SU-DHL-6 (cell line): ENCODE data around the gene DKC1.
A peak's percentile ranks its signal among the peaks of the same experiment; 100 is the strongest.

Experiments used
- H2AFZ ChIP-seq: fragments of 200-600 bp; sonication (generic); 2 replicates; pipeline ENCODE4 v1.6.1; 2014; ENCODE audit warnings: low read depth, mild to moderate bottlenecking, moderate library complexity, mixed read lengths, antibody characterized with exemption, low read length; ENCODE audit not compliant: severe bottlenecking
- H3F3A ChIP-seq: fragments of 200-600 bp; shearing (Covaris generic); 2 replicates; pipeline ENCODE4 v1.6.0; 2016; ENCODE audit warnings: antibody characterized with exemption, mild to moderate bottlenecking; ENCODE audit not compliant: insufficient read depth
- H3K27ac ChIP-seq: fragments of 200-600 bp; sonication (generic); 2 replicates; pipeline ENCODE4 v1.5.1; 2016; ENCODE audit warnings: low read depth, mild to moderate bottlenecking, low read length, moderate library complexity, mixed read lengths
- H3K27me3 ChIP-seq: fragments of 200-600 bp; sonication (generic), shearing (Covaris generic); 2 replicates; pipeline ENCODE4 v1.6.0; 2014; ENCODE audit warnings: mild to moderate bottlenecking, low read length
- H3K36me3 ChIP-seq: fragments of 200-600 bp; sonication (generic); 2 replicates; pipeline ENCODE4 v1.6.1; 2014; ENCODE audit warnings: mild to moderate bottlenecking, low read length, mixed read lengths
- H3K4me2 ChIP-seq: fragments of 300-600, 200-600 bp; shearing (Covaris generic), sonication (generic); 2 replicates; pipeline ENCODE4 v1.6.0; 2014; ENCODE audit warnings: low read length, low read depth, mild to moderate bottlenecking; ENCODE audit not compliant: poor library complexity, severe bottlenecking
- H3K4me3 ChIP-seq: fragments of 200-600 bp; sonication (generic); 2 replicates; pipeline ENCODE4 v1.5.1; 2014; ENCODE audit warnings: antibody characterized with exemption, low read length, mild to moderate bottlenecking, mixed read lengths; ENCODE audit not compliant: insufficient read depth, poor library complexity, severe bottlenecking
- H3K79me2 ChIP-seq: fragments of 200-600 bp; sonication (generic); 2 replicates; pipeline ENCODE4 v1.6.1; 2014; ENCODE audit warnings: mild to moderate bottlenecking, low read length, moderate library complexity; ENCODE audit not compliant: insufficient read depth
- H3K9ac ChIP-seq: fragments of 200-600 bp; sonication (generic); 2 replicates; pipeline ENCODE4 v1.7.0; 2014; ENCODE audit warnings: mild to moderate bottlenecking, low read length
- H3K9me2 ChIP-seq: fragments of 200-600 bp; sonication (generic); replicated peaks from 2 replicates; pipeline ENCODE4 v1.6.1; 2014; ENCODE audit warnings: low read length; ENCODE audit not compliant: insufficient read depth
- H3K9me3 ChIP-seq: fragments of 200-600 bp; sonication (generic); 2 replicates; pipeline ENCODE4 v1.6.1; 2014; ENCODE audit warnings: low read length, mixed read lengths; ENCODE audit not compliant: insufficient read depth
- H4K20me1 ChIP-seq: fragments of 200-600 bp; sonication (generic); 2 replicates; pipeline ENCODE4 v1.6.1; 2014; ENCODE audit warnings: low read depth, mild to moderate bottlenecking, antibody characterized with exemption, low read length, moderate library complexity, mixed read lengths
- EZH2phosphoT487 ChIP-seq: fragments of 200-600 bp; sonication (generic), shearing (Covaris generic); conservative IDR thresholded peaks from 2 replicates; pipeline ENCODE4 v1.6.1; 2018; ENCODE audit warnings: mild to moderate bottlenecking, antibody characterized with exemption, low read length, moderate library complexity, mixed read lengths
- TF ChIP-seq, protein P1 (sequence below): fragments of 200-600 bp; sonication (generic); IDR thresholded peaks from one replicate; pipeline ENCODE4 v1.5.1; 2017; ENCODE audit warnings: antibody characterized with exemption, mild to moderate bottlenecking, low read length, moderate library complexity; ENCODE audit not compliant: insufficient read depth, poor library complexity, severe bottlenecking

Gene DKC1

DNA sequence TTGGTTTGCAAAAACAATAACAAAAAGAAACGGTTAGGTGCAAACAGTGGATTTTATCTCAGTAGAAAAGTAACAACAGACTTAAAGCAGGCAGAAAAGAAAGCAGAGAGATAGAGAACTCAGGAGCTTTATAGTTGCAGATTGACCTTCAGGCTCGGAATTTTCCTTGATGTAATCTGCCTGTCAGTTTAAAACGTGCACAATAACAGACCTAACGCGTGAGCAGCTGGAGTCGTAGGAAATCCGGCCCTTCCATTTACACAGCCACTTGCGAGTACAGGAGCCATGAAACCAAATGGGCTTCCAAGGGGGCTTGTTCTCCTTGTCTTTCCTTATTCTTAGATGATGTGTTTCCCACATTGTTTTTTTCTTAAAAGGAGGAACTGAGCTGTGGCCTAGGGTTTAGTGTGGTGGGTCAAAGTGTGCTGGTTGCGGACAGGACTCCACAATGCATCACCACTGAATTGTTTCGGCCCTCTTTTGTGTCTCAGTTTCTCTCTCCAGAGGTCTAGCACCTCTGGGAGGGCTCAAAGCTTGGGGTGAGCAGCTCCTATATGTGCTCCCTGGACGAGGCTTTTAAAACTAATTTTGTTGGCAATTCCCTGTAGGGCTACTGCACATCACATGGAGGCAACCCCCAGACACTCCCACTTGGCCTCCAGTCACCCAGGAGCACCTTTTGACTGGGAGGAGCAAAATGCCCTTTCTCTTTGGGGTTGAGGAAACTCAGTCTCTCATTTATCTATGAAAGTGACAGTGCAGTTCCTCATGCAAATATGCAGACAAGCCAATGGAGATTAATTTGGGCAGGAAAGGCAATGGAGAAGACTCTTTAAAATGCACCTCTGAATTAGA lies 56.5 kb downstream of the DKC1 start:
- Histone ChIP-seq H3K4me2 (peak overlapping the region; percentile 33), H3K4me3 (no peak overlapping the region), H3F3A (no peaks in the 10 kb centered on the region), H4K20me1 (no peaks in the 10 kb centered on the region), H3K9ac (no peak overlapping the region; the same call in 1 of the 2 replicates), H3K79me2 (no peaks in the 10 kb centered on the region), H3K9me3 (no peaks in the 10 kb centered on the region), H3K36me3 (no peaks in the 10 kb centered on the region), H3K9me2 (no peaks in the 10 kb centered on the region), H3K27ac (no peak overlapping the region), H3K27me3 (no peaks in the 10 kb centered on the region), H2AFZ (peak overlapping the region; percentile 56)
- TF ChIP-seq, protein P1, sequence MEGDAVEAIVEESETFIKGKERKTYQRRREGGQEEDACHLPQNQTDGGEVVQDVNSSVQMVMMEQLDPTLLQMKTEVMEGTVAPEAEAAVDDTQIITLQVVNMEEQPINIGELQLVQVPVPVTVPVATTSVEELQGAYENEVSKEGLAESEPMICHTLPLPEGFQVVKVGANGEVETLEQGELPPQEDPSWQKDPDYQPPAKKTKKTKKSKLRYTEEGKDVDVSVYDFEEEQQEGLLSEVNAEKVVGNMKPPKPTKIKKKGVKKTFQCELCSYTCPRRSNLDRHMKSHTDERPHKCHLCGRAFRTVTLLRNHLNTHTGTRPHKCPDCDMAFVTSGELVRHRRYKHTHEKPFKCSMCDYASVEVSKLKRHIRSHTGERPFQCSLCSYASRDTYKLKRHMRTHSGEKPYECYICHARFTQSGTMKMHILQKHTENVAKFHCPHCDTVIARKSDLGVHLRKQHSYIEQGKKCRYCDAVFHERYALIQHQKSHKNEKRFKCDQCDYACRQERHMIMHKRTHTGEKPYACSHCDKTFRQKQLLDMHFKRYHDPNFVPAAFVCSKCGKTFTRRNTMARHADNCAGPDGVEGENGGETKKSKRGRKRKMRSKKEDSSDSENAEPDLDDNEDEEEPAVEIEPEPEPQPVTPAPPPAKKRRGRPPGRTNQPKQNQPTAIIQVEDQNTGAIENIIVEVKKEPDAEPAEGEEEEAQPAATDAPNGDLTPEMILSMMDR = no peak
- no peak for TF ChIP-seq EZH2phosphoT487

DNA sequence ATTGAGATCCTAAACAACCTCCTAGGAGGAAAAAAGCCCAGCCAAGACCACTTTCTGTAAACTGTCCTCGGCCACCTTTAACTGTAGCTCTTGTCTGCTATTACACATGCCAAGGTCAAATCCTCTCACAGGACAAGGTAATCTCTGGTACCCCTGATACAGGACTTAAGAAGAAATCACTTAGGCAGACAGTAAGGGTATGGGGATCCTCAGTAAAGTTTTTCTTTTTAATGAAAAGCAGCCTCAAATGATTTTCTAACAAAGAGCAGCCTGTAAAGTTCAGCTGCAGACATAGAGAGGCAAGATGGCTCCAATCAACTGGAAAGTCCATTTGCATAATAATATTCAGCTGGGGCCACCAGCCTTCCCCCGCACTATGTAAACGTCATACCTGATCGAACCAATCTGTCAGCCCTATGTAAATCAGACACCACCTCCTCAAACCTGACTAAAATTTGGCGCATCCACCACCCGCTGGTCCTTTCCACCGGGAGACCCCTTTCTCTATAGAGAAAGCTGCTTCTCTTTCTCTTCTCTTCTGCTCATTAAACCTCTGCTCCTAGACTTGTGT lies 57.2 kb downstream of the DKC1 start:
- H3K36me3 ChIP-seq = no peaks in the 10 kb centered on the region
- H4K20me1 ChIP-seq = no peaks in the 10 kb centered on the region
- no peaks in the 10 kb centered on the region for H3K9me3 ChIP-seq
- H2AFZ ChIP-seq = peak overlapping the region; percentile 56
- peak overlapping the region; percentile 33 for H3K4me2 ChIP-seq
- H3K79me2 ChIP-seq = no peaks in the 10 kb centered on the region
- TF ChIP-seq EZH2phosphoT487 = no peak
- TF ChIP-seq, protein P1 = no peak
- no peaks in the 10 kb centered on the region for H3K9me2 ChIP-seq
- H3K27me3 ChIP-seq = no peaks in the 10 kb centered on the region
- H3K4me3 ChIP-seq = no peak overlapping the region
- no peaks in the 10 kb centered on the region for H3F3A ChIP-seq
- H3K9ac ChIP-seq = no peak overlapping the region; the same call in 1 of the 2 replicates
- no peak overlapping the region for H3K27ac ChIP-seq

DNA sequence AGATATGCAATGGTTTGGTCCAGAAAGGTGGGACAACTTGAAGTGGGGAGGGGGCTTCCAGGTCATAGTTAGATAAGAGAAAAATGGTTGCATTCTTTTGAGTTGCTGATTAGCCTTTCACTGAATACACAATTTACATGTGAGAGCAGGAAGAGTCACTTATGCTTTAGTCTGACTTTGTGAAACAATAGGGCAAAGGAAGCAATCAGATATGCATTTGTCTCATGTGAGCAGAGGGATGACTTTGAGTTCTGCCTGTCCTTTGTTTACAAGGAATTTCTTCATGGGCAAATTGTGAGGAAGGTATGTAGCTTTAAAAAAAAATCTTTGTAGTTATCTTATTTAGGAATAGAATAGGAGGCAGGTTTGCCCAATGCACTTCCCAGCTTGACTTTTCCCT lies 58.9 kb downstream of the DKC1 start:
- no peak overlapping the region for H3K27ac ChIP-seq

More for the DNA sequence above, 58.9 kb downstream of the DKC1 start:
- TF ChIP-seq, protein P1 = no peak
- no peak for TF ChIP-seq EZH2phosphoT487
- H4K20me1 ChIP-seq = no peaks in the 10 kb centered on the region
- H3K4me3 ChIP-seq = no peak overlapping the region
- H3K9me3 ChIP-seq = no peaks in the 10 kb centered on the region
- no peak overlapping the region for H2AFZ ChIP-seq
- H3K9me2 ChIP-seq = no peaks in the 10 kb centered on the region
- no peak overlapping the region for H3K9ac ChIP-seq
- no peaks in the 10 kb centered on the region for H3K79me2 ChIP-seq
- no peaks in the 10 kb centered on the region for H3K36me3 ChIP-seq
- H3K4me2 ChIP-seq = no peak overlapping the region
- no peaks in the 10 kb centered on the region for H3F3A ChIP-seq
- H3K27me3 ChIP-seq = no peaks in the 10 kb centered on the region
